ENCODE measurements around the gene CDH24.

- TF ChIP-seq CTCF (IDR thresholded peaks at IDR 0.05) (no peak), REST (IDR thresholded peaks at IDR 0.05; ENCODE audit: insufficient read depth in 1 of 2, low read depth in 2 of 2, low read length in 1 of 2) (no peak), POLR2AphosphoS5 (IDR thresholded peaks at IDR 0.05; ENCODE audit: low read depth, low read length) (no peak), SIN3A (IDR thresholded peaks at IDR 0.05; ENCODE audit: borderline replicate concordance, insufficient read depth, low read depth, low read length) (no peak)
Observed at GRCh38 chr14:23060536-23061260, 3.4 kb upstream of the CDH24 start.
